Tibial artery (tissue), 4 donors: Measurements from ENCODE around the gene NACAD.

Experiments
- DNase-seq, 2 donors: peaks; one replicate each; pipeline ENCODE4 v3.0.0-alpha.2; 2019
- H3K27ac ChIP-seq, 2 donors: fragments of 200-600 bp; sonication (generic) in 1 of 2; 1 replicate in 1 of 2; 2 replicates in 1 of 2; pipeline ENCODE4 v1.5.1; 2018 to 2019; ENCODE audit warnings: mild to moderate bottlenecking in 1 of 2
- H3K27me3 ChIP-seq, 2 donors: fragments of 200-600 bp; sonication (generic) in 1 of 2; one replicate each; pipeline versions ENCODE4 v1.5.1 to v1.6.0; 2016 to 2019
- H3K36me3 ChIP-seq, 3 donors: fragments of 200-600 bp; sonication (generic) in 2 of 3; one replicate each; pipeline ENCODE4 v1.5.1; 2016 to 2019; ENCODE audit warnings: mild to moderate bottlenecking in 2 of 3
- H3K4me1 ChIP-seq, 4 donors: fragments of 200-600 bp; sonication (generic) in 2 of 4; 1 replicate in 3 of 4; 2 replicates in 1 of 4; pipeline ENCODE4 v1.5.1; 2016 to 2019
- H3K4me3 ChIP-seq, 2 donors: fragments of 200-600 bp; sonication (generic) in 1 of 2; 1 replicate in 1 of 2; 2 replicates in 1 of 2; pipeline ENCODE4 v1.5.1; 2018 to 2019; ENCODE audit warnings: mild to moderate bottlenecking in 2 of 2
- H3K9me3 ChIP-seq, 3 donors: fragments of 200-600 bp; sonication (generic) in 1 of 3; one replicate each; pipeline ENCODE4 v1.5.1; 2016 to 2019
- intact Hi-C: fragments of 100-400 bp; cut with DNase I; formaldehyde crosslinking; loops from one replicate; pipeline ENCODE4 v1.15.0; 2023; ENCODE audit warnings: low total_unique reads
- TF ChIP-seq, protein P1 (sequence below), 2 experiments: fragments of 200-600 bp in 1 of 2; fragments of 450-650 bp in 1 of 2; IDR thresholded peaks; one replicate each; pipeline ENCODE4 v1.5.1; 2017 to 2019; ENCODE audit warnings: antibody characterized with exemption in 2 of 2, mild to moderate bottlenecking in 1 of 2, moderate library complexity in 1 of 2

NACAD gene, protein sequence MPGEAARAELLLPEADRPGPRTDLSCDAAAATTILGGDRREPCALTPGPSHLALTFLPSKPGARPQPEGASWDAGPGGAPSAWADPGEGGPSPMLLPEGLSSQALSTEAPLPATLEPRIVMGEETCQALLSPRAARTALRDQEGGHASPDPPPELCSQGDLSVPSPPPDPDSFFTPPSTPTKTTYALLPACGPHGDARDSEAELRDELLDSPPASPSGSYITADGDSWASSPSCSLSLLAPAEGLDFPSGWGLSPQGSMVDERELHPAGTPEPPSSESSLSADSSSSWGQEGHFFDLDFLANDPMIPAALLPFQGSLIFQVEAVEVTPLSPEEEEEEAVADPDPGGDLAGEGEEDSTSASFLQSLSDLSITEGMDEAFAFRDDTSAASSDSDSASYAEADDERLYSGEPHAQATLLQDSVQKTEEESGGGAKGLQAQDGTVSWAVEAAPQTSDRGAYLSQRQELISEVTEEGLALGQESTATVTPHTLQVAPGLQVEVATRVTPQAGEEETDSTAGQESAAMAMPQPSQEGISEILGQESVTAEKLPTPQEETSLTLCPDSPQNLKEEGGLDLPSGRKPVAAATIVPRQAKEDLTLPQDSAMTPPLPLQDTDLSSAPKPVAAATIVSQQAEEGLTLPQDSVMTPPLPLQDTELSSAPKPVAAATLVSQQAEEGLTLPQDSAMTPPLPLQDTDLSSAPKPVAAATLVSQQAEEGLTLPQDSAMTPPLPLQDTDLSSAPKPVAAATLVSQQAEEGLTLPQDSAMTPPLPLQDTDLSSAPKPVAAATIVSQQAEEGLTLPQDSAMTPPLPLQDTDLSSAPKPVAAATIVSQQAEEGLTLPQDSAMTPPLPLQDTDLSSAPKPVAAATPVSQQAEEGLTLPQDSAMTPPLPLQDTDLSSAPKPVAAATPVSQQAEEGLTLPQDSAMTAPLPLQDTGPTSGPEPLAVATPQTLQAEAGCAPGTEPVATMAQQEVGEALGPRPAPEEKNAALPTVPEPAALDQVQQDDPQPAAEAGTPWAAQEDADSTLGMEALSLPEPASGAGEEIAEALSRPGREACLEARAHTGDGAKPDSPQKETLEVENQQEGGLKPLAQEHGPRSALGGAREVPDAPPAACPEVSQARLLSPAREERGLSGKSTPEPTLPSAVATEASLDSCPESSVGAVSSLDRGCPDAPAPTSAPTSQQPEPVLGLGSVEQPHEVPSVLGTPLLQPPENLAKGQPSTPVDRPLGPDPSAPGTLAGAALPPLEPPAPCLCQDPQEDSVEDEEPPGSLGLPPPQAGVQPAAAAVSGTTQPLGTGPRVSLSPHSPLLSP (N-terminal part only)

DNA sequence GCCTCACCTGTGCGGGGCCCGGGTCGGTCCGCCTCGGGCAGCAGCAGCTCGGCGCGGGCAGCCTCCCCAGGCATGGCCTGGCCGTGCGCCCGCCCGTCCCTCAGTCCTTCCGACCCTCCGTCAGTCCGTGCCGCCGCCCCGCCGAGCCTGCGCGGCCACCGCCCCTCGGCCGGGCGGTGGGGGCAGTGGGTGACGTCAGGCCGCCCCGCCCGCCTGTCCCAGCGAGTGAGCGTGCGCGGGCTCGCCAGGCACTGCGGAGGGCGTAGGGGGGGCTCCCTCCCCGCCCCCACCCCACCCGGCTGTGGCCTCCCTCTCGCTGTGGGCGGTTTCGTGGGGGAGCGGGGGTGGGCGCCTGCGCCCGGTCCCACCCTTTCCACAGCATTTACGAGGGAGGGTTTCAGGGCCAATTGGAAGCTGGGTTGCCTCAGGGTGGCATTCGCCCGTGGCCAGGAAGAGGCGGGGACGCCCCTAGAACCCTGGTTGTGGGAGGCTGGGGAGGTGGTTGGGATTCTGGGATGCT is at the start of gene NACAD:
NACAD (minus strand) TSS at position 149 of the 520 bp plus-strand sequence; CDS start at position 74, 75 bp downstream.
- no peaks in the 10 kb centered on the region for H3K27me3 ChIP-seq
- intact Hi-C loops = loop anchor here (5.0 kb wide), 1 partner anchor 92 kb away; no protein-coding TSS in a partner anchor
- TF ChIP-seq, protein P1, sequence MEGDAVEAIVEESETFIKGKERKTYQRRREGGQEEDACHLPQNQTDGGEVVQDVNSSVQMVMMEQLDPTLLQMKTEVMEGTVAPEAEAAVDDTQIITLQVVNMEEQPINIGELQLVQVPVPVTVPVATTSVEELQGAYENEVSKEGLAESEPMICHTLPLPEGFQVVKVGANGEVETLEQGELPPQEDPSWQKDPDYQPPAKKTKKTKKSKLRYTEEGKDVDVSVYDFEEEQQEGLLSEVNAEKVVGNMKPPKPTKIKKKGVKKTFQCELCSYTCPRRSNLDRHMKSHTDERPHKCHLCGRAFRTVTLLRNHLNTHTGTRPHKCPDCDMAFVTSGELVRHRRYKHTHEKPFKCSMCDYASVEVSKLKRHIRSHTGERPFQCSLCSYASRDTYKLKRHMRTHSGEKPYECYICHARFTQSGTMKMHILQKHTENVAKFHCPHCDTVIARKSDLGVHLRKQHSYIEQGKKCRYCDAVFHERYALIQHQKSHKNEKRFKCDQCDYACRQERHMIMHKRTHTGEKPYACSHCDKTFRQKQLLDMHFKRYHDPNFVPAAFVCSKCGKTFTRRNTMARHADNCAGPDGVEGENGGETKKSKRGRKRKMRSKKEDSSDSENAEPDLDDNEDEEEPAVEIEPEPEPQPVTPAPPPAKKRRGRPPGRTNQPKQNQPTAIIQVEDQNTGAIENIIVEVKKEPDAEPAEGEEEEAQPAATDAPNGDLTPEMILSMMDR (IDR thresholded peaks at IDR 0.05) = no peak
- peak within 1 kb of the TSS; percentile 64 to 74 for H3K4me3 ChIP-seq
- H3K4me1 ChIP-seq = peaks cover 0 to 18% (median 9%) of the 10 kb centered on the region in 4 donors
- peak; percentile 41 to 83 for DNase-seq
- H3K36me3 ChIP-seq = peaks cover 0 to 22% (median 0%) of the 10 kb centered on the region in 3 donors
- H3K9me3 ChIP-seq = peaks cover 0 to 5% (median 0%) of the 10 kb centered on the region in 3 donors
- peak within 1 kb of the TSS; percentile 84 to 88 for H3K27ac ChIP-seq

GRCh38 chr7:45136106-45137060 is 47.6 kb upstream of the NACAD start:
- intact Hi-C loops = loop anchor here (10.0 kb wide), 2 partner anchors 172 to 282 kb away; no protein-coding TSS in a partner anchor
- TF ChIP-seq, protein P1 (IDR thresholded peaks at IDR 0.05) = peak; percentile 75 to 81
- peaks cover 0 to 17% of the 10 kb centered on the region in 2 donors for H3K27me3 ChIP-seq
- no peak overlapping the region for H3K27ac ChIP-seq
- H3K9me3 ChIP-seq = no peaks in the 10 kb centered on the region
- no peaks in the 10 kb centered on the region for H3K36me3 ChIP-seq
- no peaks in the 10 kb centered on the region for H3K4me1 ChIP-seq
- peak in 1 of 2 donors; percentile 75 for DNase-seq
- H3K4me3 ChIP-seq = no peak overlapping the region

DNA sequence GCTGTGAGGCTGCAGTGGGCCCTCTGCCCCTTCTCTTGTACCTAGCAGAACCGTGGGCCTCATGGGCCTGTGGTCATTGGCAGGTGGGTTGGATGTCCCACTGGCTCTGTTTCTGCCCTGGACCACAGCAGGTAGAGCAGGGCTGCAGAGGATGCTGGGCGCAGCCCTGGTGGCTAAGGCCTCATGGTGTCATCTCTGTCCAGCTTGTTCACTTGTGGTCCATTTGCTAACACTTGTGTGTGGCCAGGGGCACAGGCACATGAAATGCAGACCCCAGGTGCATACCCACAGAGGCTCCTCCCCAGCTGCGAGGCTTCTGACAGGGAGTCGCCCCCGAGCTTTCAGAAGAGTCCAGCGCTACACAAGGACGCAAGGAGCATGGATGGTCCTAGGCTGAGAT is 45.1 kb upstream of the NACAD start:
- intact Hi-C loops = loop anchor here (10.0 kb wide), 2 partner anchors 169 to 279 kb away; no protein-coding TSS in a partner anchor
- Histone ChIP-seq H3K9me3 (no peaks in the 10 kb centered on the region), H3K36me3 (no peaks in the 10 kb centered on the region), H3K27ac (no peak overlapping the region), H3K4me3 (no peak overlapping the region), H3K27me3 (peaks cover 0 to 14% of the 10 kb centered on the region in 2 donors), H3K4me1 (no peaks in the 10 kb centered on the region)
- no peak for DNase-seq
- TF ChIP-seq, protein P1 (IDR thresholded peaks at IDR 0.05) = no peak

GRCh38 chr7:45133352-45133751 is 44.6 kb upstream of the NACAD start:
- intact Hi-C loops = loop anchor here (10.0 kb wide), 2 partner anchors 169 to 279 kb away; no protein-coding TSS in a partner anchor
- no peak for DNase-seq
- Histone ChIP-seq H3K36me3 (no peaks in the 10 kb centered on the region), H3K4me1 (no peaks in the 10 kb centered on the region), H3K4me3 (no peak overlapping the region), H3K27ac (no peak overlapping the region), H3K9me3 (no peaks in the 10 kb centered on the region), H3K27me3 (peaks cover 0 to 12% of the 10 kb centered on the region in 2 donors)
- TF ChIP-seq, protein P1 (IDR thresholded peaks at IDR 0.05) = no peak
